ENCODE measurements around the gene RNF223.

DNA sequence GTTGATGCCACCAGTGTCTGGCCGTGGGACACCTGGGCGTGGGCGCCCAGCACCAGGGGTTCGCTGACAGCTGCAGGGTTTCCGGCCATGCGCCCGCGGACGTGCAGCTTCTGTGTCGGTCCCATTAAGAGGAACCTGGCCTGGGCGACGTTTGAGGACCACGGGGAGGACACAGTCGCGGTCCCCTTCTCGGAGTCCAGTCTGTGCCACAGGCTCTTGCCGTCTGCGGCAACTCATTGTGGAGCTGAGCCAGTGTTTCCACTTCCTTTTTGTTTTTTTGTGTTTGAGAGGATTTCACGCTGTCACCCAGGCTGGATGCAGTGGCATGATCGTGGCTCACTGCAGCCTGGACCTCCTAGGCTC lies 43.3 kb upstream of the RNF223 start:
- TF ChIP-seq CTCF (IDR thresholded peaks at IDR 0.05; ENCODE audit: low read depth, low read length) (no peak), EZH2phosphoT487 (IDR thresholded peaks at IDR 0.05; ENCODE audit: low read depth) (no peak)

All from OCI-LY3 (cell line).